GM15510 (cell line): ENCODE results near the gene PCSK6.

Experiments
- POLR2A ChIP-seq: IDR thresholded peaks from 3 replicates; pipeline ENCODE4 v1.6.1; 2011; ENCODE audit warnings: borderline replicate concordance; ENCODE audit not compliant: insufficient read length; ENCODE audit errors: extremely low read depth

Gene PCSK6

DNA sequence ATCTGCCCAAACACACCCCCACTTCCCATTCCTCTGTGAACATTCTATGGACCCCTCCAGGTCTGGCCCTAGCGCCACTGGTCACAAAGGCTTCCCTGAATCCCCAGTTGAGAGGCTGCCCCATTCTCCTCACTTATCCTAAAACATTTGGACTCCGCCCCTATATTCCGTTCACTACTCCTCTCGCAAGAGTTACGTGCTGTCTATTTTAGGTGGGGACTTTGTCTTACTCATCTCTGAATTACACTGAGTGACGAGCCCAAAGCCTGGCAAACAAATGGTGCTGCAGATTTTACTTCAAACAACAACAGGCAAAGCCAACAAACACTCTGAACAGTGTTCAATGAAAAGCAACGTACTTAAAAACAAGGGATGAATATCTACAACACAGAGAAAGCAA is 14.5 kb downstream of the PCSK6 start:
- no peak for TF ChIP-seq POLR2A

DNA sequence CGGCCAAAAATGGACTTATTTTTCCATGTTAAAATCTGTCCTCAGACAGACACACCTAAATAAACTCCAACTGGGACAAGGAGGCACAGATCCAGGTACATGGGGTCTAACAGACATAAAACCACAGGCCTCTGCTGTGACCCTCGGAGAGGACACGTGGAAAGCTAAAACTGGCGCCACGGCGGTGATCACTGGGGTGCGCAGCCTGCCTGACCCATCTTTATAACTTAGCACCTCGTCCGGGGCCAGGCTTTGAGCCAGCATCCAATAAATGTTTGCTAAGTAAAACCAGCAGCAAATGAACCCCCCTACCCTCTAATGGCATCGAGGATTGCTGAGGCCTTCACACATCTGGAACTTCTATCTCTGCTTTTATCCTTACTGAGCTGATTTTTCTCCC is 15.3 kb downstream of the PCSK6 start:
- no peak for TF ChIP-seq POLR2A

DNA sequence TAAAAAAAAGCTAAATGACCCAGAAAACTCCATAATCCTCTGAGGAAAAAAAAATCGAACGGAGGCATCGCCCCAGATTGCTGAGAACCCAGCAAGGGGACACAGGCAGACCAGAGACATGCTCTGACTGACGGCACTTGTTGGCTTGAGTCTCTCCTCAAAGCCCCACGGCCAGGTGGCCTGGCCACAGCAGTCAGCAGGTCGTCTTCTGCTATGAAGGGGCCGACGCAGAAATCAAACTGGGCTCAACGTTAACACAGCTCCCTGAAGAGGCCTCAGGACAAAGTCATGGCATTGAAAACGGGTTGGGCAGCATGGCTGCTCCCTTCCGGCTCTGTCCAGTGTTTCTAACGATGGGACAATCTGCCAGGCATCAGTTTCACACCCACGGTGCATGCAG is 17.5 kb downstream of the PCSK6 start:
- TF ChIP-seq POLR2A: no peak

DNA sequence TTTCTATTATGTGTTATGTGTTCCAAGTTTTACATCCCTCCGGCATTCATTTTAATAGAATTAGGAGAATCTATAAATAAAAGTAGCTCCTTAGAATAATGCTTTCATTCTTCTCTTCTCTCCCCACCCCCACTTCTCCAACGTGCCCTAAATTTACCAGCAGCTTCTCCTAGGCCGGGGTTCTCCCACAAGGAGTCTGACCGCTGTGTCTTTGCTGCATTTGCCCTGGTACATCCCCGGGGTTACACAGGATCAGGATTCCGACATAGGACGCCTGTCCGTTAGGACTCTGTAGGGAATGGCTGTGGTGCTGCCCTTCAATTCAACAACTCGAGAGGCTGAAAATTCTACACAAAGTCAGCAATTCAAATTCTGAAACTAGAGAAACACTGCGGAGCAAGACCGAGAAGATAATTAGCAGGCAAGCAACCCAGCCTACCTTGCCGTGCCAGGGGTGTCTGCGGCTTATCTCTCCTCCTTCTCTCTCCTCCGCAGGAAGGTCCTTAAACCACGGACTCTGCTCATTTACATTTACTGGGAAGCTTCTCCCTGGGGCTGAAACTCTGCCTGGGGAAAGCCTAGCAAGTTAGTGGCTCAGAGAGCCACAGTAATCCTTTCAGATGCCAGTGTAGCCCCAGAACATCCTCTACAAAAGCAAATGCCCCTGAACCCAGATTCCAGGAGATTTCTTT is 18.8 kb downstream of the PCSK6 start:
- TF ChIP-seq POLR2A: no peak

DNA sequence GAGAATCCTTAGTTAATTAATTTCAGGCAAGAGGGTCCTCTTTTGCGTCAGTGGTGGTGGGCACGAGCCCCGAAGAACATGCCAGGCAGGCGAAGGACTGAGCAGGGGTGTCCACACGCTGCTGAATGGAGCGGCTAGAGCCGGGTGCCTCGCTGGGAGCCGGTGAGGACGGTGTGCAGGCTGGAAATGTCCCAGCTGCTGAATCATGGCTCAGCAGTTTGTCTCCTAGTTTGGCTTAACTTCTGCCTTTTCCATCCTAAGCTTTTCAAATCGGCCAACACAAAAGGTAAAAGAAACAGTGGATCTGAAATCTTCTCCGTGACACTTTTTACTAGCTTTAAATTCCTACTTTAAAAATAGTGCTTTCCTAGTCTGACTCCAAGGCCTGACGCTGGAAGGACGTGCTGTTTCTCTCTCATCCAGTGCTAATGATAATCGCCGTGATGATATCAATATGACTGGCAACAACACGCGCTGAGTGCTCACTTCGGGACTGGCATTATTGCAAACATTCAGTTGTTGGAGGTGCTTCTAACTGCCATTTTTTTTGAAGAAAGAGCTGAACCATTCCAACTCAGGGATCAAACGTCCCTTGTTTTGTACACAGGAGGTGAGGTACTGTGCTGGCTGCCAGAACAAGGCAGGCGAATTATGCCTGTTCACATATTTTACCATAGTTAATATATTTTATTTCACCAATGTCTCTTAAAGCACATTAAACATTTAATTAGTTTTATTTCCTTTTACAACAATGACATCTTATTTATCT is 19.8 kb downstream of the PCSK6 start:
- TF ChIP-seq POLR2A: no peak

DNA sequence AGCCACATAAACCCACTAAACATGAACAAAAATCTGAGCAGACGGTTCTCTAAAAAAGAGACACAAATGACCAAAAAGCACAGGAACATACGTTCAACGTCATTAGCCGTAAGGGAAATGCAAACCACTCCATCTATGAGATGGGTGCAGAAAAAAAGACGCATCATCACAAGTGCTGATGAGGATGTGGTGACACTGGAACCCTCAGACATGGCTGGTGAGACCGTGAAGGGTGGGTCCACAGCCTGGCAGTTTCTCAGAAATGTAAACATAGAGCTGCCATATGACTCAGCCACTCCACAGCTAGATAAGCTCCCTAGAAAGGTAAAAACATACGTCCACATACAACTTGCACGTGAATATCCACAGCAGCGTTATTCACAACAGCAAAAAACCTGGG is 23.3 kb downstream of the PCSK6 start:
- TF ChIP-seq POLR2A: no peak

DNA sequence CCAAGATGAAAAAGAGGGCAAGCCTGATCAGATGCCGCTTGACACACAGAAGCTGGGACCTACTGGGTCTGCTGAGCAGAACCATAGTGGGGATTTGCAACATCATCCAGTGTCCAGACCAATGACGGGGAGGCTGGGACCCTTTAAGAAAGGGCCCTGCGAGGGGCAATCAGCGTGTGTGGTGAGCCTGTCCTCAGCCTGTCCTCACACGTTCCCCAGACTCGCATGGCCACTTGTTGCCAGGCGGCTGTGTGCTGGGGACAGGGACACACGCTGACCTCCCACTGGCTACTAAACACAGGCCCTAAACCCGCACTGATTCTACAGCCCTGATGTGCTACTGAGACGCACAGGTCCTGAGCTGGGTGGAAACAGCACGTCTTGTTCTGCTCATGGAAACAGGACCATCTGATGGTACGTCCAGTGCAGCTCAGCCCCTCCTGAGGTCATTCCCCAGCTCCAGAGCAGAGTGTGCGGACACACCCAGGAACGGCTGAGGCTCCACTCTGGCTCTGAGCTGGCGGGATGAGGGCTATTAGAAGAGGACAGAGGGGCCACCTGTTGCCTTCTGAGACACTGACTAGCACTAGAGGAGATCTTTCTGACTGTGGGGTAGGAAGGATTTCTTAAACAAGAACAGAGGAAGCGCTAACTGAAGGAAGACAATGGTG is 24.4 kb downstream of the PCSK6 start:
- TF ChIP-seq POLR2A: no peak

DNA sequence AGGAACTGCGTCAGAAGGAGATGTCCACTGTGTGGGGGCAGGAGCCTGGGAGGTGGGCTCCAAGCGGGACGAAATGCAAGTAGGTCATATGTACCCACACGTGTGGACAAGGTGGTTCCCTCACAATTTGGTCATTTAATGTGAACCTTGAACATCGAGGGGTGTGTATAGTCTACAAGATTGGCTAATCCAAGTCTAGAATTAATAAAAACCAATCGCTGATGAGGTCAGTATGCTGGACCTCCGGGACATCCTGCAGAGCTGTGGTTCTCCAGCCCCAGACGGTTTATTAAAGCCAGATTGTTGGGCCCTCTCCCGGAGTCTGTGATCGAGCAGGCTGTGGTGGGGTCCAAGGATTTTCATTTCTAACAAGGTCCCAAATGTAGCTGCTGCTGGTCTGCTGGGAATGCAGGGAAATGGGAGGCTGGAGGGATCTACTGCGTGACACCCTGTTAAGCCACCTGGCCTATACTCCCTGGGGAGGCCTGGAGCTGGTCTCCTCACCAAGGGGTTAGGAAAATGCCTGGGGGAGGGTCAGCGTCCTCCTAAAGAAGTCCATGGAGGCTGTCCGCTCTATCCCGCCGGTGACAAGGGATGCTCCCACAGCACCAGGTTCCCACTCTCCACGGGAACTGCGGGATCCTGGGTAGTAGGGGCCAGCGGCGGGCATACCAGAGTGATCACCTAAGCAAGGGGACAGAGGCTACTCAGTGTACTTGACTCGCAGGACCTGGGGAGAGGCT is 25.1 kb downstream of the PCSK6 start:
- no peak for TF ChIP-seq POLR2A

DNA sequence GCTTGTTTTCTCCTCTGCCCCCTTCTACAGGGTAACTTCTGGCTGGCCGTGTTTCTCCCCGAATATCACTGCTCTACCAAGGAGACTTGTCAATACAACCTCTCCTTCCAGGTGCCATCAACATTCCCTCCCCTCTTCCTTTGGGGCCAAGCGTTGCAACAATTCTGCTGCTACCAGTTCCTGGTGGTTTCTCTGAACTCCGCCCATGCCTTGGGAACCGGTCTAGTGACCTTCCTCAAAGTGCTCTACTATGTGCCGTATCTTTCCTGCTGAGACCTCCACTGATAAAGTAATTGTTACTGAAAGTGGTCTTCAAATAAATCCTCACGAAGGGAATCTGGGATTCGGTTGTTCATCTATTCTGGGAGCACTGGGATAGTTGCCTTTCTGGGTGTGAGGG is 26.2 kb downstream of the PCSK6 start:
- no peak for TF ChIP-seq POLR2A

DNA sequence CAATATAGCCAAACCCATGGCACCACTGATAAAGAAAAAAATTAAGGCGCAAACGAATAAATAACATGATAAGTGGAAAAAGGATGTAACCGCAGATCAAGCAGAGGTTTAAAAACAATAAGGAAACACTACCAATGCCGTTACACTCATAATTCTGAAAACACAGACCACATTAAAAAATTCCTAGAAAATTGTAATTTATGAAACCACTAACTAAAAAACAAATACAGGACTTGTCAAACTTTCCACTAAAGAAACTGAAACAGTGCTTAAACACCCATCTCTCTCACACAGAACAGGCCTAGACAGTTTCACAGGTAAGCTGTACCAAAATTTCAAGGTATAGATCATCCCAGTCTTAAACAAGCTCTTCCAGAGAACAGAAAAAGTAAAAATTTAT is 28.4 kb downstream of the PCSK6 start:
- TF ChIP-seq POLR2A: no peak

DNA sequence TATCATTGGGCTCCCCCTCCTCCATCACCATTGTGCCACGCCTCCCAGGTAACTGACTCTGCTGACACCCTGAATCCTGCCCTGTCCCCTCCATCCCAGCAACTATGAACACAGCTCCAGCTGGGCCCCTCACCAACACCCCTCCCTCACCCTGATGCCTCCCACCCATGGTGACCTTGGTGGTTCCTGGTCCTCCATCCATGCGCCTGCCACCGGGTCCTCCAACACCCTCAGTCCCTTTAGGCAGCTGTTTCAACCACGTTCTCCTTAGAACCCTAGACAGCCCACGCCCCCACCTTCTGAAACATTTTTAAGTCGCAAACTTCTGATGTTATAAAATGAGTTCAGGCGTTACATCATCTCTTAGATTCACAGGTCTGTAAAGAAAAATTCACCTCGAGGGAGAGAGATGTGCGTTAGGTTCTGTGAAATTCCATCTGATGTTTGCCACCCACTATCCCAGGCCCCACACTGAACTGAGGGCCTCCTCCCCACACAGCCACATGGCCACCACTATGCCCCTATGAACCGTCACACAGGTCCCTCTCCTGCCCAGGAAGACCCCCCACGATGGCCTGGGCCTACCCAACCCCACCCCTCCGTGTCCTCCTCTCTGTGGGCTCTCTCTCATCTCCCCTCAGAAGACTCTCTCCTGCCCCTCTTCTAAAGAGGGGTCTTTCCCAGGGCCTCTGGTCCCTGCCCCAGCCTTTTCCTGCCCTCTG is 29.8 kb downstream of the PCSK6 start:
- no peak for TF ChIP-seq POLR2A

DNA sequence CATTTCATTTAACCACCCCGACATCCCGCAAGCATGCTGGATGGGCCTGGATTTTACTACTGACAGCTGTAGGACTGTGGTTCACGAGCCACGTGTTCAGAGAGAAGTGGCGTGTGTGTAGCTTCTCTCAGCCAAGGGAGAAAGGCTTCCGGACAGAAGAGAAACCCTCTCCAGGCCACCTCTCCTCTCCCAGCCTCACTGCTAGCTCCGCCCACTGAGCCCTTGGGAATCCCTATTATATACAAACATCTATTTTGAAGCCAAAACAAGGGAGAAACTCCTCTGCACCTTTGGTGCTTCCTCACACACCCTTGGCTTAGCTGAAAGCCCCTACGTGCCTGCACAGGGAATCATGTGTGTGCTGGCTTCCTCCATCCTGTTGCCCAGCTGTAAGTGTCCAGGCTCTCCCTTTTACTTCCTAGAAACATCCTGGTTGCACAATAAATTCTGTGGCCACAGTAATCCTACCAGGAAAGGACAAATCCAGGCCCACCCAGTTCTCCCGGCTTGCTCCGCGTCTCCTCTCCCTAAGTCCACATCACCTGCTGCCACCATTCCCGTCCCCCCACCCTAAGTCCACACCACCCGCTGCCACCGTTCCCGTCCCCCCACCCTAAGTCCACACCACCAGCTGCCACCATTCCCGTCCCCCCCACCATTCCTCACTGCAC is 30.5 kb downstream of the PCSK6 start:
- no peak for TF ChIP-seq POLR2A

DNA sequence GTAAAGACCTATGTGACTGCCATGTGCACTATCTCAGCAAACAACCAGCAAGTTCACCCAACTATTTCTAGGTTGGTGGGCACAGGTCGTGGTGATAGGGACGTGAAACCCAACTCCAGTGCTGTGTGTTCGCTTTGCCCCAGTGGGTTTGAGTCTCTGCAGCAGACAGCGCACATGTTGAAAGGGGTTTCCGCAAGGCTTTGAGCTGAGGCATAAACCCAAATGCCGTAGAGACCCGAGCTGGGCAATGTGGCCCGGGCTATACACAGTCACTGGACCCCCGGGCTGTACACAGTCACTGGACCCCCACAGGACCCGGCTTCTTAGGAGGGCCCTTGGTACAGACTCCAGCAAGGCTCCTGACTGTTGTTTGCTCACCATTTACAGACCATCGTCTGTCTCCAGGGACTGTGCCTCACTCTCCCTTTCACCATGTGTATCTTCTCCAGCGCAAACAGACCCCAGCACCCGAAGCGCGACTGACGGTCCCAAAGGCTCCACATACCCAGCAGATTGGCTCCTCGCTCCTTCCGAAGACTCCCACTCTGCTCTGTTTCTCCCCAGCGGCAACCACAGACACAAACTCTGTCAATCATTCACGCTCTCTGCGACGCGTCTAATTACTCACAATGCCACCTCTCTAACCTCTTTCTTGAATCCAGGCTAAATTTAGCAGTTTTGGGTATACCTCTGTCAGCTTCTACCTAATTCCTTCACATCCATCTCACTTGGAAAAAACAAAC is 31.2 kb downstream of the PCSK6 start:
- TF ChIP-seq POLR2A: no peak
